Stimulated activated CD8-positive, alpha-beta memory T cell treated with anti-CD3 and anti-CD28 coated beads, Interleukin-4, amount 100 ng/mL, for 4 hours (primary cell): Measurements from ENCODE around the gene STRC.
"Not testable (repeated sequence)": the region's sequence is repeated elsewhere in the genome, so short reads cannot be mapped to it uniquely, and the experiment has no call there.

Experiments
- DNase-seq, 2 donors: peaks; one replicate each; pipeline ENCODE4 v3.0.0-alpha.2; 2020; ENCODE audit warnings: low read depth in 2 of 2, low spot score in 1 of 2

Gene STRC

DNA sequence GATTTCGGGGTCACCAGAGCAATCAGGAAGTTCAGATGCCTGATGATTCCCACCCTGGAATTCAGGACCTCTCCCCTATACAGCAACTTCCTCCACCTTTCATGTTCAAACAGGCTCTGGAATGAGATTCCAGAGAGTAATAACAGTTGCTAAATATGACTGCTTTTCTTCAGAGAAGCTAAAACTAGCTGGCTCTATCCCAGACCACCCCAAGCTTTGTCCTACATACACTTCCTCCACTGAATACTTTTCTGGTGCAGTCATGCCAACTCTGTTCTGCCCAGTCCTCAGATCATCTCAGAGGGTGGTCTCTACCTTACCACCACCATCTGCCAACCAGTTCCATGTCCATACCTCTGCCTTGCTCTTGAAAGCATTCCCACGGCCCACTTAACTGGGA lies 52.0 kb downstream of the STRC start:
- DNase-seq = not testable (repeated sequence)

DNA sequence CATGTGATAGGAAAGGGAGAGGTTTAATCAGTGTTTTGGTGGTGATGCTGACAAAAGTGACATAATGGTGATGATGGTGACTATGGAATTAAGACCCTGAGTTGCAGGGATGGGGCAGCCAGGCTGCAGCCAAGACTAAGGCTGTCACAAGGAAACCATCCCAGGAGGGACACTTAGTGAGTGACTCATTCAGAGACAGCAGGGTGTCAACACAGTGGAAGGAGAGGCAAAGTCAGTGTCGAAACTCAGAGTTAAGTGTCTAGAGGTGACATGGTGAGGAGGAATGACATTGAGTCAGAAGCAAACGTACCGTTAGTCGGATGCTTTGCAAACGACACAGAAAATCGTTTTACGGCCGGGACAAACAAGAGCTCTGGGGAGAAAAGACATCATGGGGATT lies 54.8 kb downstream of the STRC start:
- not testable (repeated sequence) for DNase-seq

DNA sequence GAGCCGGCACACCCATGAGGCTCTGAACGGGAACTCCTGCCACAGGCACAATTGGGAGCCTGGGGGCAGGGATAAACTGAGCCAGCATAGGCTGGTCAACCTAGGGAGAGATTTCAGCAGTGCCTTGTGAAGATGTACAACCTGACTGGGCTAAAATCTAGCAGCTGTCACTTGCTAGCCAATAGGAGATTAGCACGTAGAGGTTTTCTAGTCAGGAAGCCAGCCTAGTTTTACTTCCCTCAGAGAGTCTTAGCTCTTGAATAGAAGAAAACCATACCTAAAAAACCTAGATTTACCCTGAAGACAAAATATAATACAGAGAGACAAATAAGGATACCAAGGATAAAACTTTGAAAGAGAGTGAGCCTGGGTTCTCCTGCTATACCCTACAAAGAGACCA lies 55.8 kb downstream of the STRC start:
- DNase-seq = not testable (repeated sequence)

DNA sequence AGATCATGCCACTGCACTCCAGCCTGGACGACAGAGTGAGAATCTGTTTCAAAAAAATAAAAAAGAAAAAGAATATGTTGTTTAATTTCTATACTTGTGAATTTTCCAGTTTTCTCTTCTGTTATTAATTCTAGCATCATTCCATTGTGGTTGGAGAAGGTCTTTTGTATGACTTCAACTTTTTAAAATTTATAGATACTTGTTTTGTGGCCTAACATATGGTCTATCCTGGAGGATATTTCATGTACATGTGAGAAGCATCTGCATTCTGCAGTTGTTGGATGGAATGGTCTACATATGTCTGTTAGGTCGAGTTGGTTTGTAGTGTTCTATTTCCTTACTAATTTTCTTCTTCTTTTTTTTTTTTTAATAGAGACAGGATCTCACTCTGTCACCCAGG lies 65.6 kb downstream of the STRC start:
- DNase-seq = no peak

DNA sequence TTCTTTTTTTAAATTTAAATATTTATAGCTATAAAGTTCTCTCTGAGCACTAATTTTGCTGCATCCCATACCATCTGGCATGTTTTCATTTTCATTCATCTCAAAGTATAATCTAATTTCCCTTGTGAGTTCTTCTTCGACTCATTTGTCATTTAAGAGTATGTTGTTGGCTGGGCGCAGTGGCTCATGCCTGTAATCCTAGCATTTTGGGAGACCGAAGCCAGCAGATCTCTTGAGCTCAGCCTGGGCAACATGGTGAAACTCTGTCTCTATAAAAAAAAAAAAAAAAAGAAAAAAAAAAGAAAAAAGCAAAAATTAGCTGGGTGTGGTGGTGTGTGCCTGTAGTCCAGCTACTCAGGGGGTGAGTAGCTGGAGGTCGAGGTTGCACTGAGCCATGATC lies 66.3 kb downstream of the STRC start:
- DNase-seq = no peak

DNA sequence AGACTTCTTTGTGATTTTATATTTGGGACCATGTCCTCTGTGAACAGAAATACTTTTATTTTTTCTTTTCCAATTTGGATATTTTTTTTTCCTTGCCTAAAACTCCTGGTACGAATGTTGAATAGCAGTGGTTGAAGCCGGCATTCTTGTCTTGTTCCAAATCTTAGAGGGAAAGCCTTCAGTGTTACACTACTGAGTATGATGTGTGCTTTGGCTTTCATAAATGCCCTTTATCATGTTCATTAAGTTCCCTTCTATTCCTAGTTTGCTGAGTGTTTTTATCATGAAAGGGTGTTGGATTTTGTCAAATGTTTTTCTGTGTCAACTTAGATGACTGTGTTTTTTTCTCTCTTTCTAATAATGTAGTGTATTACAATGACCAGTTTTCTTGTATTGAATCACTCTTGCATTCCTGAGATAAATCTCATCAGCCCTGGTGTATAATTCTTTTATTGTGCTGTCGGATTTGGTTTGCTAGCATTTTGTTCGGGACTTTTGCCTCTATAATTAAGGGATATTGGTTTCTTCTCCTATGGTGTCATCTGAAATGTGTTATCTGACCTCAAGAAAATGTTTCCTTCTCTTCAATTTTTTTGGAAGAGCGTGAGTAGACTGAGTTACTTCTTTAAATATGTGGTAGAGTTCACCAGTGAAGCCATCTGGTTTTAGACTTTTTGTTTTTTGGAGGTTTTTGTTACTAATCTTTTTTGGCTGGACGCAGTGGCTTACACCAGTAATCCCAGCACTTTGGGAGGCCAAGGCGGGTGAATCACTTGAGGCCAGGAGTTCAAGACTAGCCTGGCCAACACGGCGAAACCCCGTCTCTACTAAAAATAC lies 67.9 kb downstream of the STRC start:
- no peak for DNase-seq
